Astrocyte of the spinal cord (primary cell): ENCODE data around the gene INAFM2.

Experiments
- DNase-seq: peaks from one replicate; pipeline ENCODE4 v3.0.0; 2011; ENCODE audit warnings: low read depth, low spot score
- H3K4me3 ChIP-seq: 2 replicates; pipeline ENCODE4 v1.5.1; 2011; ENCODE audit warnings: low read depth, mild to moderate bottlenecking, low read length, moderate library complexity
- CTCF ChIP-seq: IDR thresholded peaks from 2 replicates; pipeline ENCODE4 v1.5.1; 2012; ENCODE audit warnings: low read depth, mild to moderate bottlenecking, low read length, inconsistent platforms
- in situ Hi-C: cut with HindIII; loops from 2 replicates; pipeline ENCODE4 v1.10.0; 2017; ENCODE audit warnings: low sequenced_read_pairs

INAFM2 gene

GRCh38 chr15:40323239-40323952, at the start of gene INAFM2:
TSS of gene INAFM2 (plus strand) at chr15:40323692. CDS start at chr15:40324056, 364 bp downstream.
- H3K4me3 ChIP-seq: peak within 1 kb of the TSS; percentile 61
- in situ Hi-C loops: no loop called here
- peak; percentile 98 for DNase-seq
- peak; percentile 59 for TF ChIP-seq CTCF

DNA sequence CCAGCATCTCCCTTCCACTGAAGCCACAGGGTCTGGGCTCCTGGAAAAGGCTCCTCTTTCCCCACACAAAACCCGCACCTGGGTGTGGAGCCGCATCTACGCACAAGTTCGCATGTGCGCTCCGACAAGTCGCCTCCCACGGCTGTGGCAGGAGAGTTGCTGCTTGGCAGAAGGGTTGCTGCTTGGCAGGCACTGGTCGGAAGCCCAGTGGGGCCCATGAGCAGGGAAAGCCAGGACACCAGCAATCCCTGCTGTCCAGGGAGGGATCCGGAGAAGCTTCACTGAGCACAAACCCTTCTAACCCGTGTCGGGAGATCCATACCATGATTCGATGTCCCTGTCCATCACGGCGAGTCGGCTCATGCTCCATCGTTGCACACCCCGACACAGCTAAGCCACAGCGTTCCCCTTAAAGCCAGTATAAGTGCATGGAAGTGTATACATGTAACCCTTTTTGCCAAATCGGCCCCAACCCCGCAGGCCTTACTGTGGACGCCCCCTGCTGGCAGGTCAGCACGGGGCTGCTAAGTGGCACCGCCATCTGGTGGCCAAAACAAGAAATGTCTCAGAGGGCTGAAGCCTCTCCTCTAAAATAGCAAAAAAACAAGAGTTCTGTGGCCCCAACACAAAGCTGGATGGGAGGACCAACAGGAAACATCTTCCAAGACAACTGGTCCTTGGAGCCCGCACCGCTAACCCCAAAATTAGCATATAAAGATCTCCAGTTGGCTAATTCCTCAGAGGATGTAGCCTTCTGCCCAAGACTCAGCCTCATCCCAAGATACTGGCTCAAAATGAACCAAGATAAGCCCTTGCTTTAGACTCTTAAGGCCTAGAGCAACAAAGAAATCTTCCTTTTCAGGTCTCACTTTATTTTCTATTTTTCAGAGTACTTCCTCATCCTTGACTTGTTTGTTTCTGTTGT, 48.9 kb upstream of the INAFM2 start:
- in situ Hi-C loops: loop anchor here (25.0 kb wide), 1 partner anchor 138 kb away; the partner anchor contains the start of gene IVD

GRCh38 chr15:40275523-40275922, 48.0 kb upstream of the INAFM2 start:
- in situ Hi-C loops: loop anchor here (25.0 kb wide), 1 partner anchor 137 kb away; the partner anchor contains the start of gene IVD
- H3K4me3 ChIP-seq: no peak overlapping the region
- DNase-seq: no peak
- TF ChIP-seq CTCF: no peak

More for the DNA sequence above, 48.9 kb upstream of the INAFM2 start:
- TF ChIP-seq CTCF: peak; percentile 100
- peak; percentile 80 for DNase-seq
- no peak overlapping the region for H3K4me3 ChIP-seq

GRCh38 chr15:40275954-40276353, 47.5 kb upstream of the INAFM2 start:
- no peak overlapping the region for H3K4me3 ChIP-seq
- DNase-seq: no peak
- TF ChIP-seq CTCF: no peak
- in situ Hi-C loops: loop anchor here (25.0 kb wide), 1 partner anchor 136 kb away; the partner anchor contains the start of gene IVD

GRCh38 chr15:40276927-40277326, 46.6 kb upstream of the INAFM2 start:
- in situ Hi-C loops: loop anchor here (25.0 kb wide), 1 partner anchor 135 kb away; the partner anchor contains the start of gene IVD
- TF ChIP-seq CTCF: no peak
- DNase-seq: no peak
- H3K4me3 ChIP-seq: no peak overlapping the region

- in situ Hi-C loops: loop anchor here (25.0 kb wide), 1 partner anchor 135 kb away; the partner anchor contains the start of gene IVD
- H3K4me3 ChIP-seq: no peak overlapping the region
- no peak for DNase-seq
- TF ChIP-seq CTCF: no peak
These were observed 46.0 kb upstream of the INAFM2 start for GRCh38 chr15:40277471-40277870.
